Mononuclear cell (primary cell): ENCODE measurements around the gene RFX3. TPM values are rescaled to one million over a fixed set of nuclear protein-coding genes. Genes with fewer than 3 reads are reported as not detected.

Source experiments
- H3K27me3 ChIP-seq: 2 replicates; pipeline ENCODE4 v1.6.0; 2011; ENCODE audit warnings: low read length, control low read depth; ENCODE audit not compliant: insufficient read depth
- H3K4me1 ChIP-seq: 2 replicates; pipeline ENCODE4 v1.5.1; 2011; ENCODE audit warnings: mild to moderate bottlenecking, low read length, control low read depth; ENCODE audit not compliant: insufficient read depth
- H3K4me3 ChIP-seq: 2 replicates; pipeline ENCODE4 v1.5.1; 2011; ENCODE audit warnings: mild to moderate bottlenecking, low read length, moderate library complexity
- H3K9me3 ChIP-seq: 2 replicates; pipeline ENCODE4 v1.5.1; 2011; ENCODE audit warnings: low read depth, mild to moderate bottlenecking, control low read depth, low read length
- total RNA-seq: library from RNA; depleted of rRNA; stranded (reverse); fragments of >200 nt; gene quantifications from one replicate; pipeline ENCODE4 v1.2.3, GENCODE V29; 2012

The RFX3 gene
- total RNA-seq, 1 donor = 11.9 TPM

DNA sequence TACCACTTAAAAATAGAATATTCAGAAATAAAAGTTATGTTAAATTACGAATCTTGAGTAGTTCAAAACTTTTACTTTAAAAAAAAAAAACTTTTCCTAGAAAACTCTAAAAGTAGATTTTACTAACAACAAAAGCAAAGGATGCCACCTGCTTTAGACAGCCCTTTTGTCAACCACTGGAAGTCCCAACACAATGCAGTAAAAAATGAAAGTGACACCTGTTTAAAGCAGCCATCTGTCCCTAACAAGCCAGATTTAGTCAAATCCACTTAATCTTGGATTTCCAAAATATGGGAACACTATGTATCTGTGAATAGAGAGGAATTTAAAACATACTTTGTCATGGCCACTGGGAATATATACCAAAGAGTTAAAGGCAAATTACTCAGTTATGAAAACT, 3.8 kb downstream of the RFX3 start:
- H3K9me3 ChIP-seq = no peaks in the 10 kb centered on the region
- H3K4me1 ChIP-seq = peaks cover under 1% of the 10 kb centered on the region
- no peak overlapping the region for H3K4me3 ChIP-seq
- no peaks in the 10 kb centered on the region for H3K27me3 ChIP-seq

DNA sequence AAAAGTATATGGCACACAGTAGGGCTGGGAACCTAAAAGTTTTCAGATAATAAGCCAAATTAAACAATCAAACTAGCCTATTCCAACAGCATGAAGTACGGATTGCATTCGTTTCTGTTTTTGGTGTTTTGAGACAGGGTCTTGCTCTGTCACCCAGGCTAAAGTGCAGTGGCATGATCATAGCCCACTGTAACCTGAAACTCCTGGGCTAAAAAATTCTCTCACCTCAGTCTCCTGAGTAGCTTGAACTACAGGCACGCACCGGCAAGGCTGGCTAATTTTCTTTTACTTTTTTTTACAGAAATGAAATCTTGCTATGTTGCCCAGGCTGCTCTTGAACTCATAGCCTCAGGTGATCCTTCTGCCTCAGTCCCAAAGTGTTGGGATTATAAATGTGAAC, 5.2 kb downstream of the RFX3 start:
- Histone ChIP-seq H3K27me3 (no peaks in the 10 kb centered on the region), H3K9me3 (no peaks in the 10 kb centered on the region), H3K4me3 (no peak overlapping the region), H3K4me1 (no peaks in the 10 kb centered on the region)

DNA sequence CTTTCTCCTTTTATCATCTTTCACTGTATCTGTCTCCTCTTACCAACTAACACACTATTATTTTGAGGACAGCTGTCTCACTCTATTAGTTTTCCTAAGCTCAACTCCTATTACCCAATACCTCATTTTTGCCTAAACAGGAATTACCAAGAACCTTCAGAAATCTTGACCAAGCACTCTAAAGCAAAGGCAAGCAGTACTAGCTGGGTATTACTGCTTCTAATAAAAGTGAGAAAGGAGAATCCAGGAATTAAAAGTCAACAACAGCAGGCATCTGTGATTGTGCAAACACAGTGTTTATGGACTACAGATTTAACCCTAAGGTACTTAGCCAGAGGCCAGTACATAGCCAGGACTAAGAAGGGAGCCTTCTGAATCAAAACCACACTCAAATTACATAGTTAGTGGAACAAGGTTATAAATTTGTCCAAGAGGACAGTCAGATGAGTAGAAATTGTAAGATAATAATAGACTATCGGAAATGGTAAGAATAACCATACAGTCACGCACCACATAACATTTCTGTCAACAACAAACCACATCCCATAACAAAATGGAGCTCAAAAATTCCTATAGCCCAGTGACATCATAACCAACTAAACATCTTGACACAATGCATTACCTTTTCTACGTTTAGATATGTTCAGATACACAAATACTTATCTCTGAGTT, 8.3 kb downstream of the RFX3 start:
- Histone ChIP-seq H3K27me3 (no peaks in the 10 kb centered on the region), H3K9me3 (no peaks in the 10 kb centered on the region), H3K4me1 (peaks cover 5% of the 10 kb centered on the region), H3K4me3 (no peak overlapping the region)

DNA sequence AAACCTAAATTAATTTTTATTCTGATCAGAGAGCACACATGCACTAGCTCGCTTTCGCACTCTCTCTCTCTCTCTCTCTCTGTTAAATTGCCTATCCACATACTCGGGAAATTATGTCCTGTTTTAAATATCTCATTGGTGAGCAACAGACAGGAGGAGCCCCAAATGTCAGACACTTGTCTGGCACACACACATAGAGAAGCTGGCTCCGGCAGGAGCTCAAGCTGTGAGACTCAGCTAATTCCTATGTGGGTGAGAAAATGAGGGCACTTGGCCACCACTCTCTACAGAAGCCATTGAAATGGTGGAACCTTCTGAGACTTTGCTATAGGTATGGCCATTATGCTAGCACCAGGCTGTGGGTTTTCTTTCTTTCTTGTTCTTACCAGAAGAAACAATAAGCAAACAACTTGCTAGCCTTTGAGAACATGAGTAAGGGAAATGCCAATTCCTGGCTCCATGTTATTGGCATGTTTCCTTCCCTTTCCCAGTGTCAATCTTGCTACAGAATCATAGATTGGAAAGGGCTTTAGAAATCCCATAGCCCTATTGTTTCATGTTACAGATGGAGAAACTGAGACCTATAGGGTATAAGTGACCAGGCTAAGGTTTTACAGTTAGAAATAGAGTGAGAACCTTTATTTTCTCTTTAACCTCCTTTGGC, 9.0 kb downstream of the RFX3 start:
- Histone ChIP-seq H3K4me3 (no peak overlapping the region), H3K9me3 (no peaks in the 10 kb centered on the region), H3K4me1 (peaks cover 5% of the 10 kb centered on the region), H3K27me3 (no peaks in the 10 kb centered on the region)

DNA sequence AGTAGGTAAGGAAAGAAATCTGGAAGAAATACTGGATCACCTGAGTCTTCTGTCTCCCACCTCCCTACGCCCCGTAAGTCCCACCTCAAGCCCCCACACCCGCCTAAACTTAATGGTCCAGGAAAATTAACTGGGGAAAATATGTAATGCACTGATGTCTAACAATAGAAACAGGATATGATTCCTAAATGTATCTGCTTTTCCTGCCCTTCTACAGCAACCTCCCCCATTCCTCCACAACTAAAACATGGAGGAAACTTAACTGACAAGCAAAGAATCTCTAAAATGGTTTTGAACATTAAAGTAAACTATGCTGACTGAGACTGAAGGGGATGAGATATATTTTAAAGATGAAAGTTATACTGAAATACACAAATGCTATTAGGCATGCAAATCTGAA, 10.4 kb downstream of the RFX3 start:
- Histone ChIP-seq H3K27me3 (no peaks in the 10 kb centered on the region), H3K9me3 (no peaks in the 10 kb centered on the region), H3K4me3 (no peak overlapping the region), H3K4me1 (peaks cover 5% of the 10 kb centered on the region)

DNA sequence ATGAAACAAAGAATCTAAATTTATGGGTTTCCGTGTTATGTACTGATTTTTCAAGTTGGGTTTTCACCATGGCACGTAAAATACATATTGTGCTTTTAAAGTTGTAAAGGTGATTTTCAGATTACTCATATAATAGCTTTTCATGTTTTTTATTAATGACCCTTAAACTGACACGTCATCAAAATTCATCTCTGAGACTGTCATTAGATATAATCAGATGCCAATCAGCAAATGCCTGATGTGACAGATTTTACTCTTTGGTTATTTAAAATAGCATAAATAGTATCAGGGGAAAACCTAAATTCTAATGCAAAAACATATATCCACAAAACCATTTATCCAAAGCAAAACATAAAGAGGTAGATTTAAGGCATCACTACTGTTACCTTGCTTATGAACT, 11.0 kb downstream of the RFX3 start:
- Histone ChIP-seq H3K4me3 (no peak overlapping the region), H3K4me1 (peaks cover 5% of the 10 kb centered on the region), H3K9me3 (no peaks in the 10 kb centered on the region), H3K27me3 (no peaks in the 10 kb centered on the region)

DNA sequence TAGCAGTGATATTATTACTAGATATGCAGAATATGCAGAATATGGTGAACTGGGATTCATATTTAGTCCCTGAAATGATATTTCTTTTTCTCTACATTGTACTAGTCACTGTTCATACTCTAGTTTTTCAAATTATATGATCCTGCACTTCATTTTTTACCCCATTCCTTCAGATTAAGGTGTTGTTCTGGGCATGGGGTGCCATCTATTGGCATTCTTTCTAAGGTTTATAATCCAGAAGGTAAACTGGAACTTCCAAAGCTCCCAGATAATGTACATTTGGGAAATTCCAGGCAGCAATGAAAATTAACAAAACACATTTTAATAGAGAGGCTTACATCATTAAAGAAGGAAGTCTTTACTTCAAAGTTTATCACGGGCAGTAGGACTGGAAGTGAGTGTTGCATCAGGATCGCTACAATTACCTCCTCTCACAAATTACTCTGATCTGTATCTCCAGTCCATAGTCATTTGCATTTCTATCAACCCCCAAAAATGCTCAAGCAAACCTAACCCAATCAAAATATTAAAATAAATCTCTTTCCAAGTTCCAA, 12.5 kb downstream of the RFX3 start:
- Histone ChIP-seq H3K4me3 (no peak overlapping the region), H3K4me1 (peaks cover 12% of the 10 kb centered on the region), H3K9me3 (no peaks in the 10 kb centered on the region), H3K27me3 (no peaks in the 10 kb centered on the region)

DNA sequence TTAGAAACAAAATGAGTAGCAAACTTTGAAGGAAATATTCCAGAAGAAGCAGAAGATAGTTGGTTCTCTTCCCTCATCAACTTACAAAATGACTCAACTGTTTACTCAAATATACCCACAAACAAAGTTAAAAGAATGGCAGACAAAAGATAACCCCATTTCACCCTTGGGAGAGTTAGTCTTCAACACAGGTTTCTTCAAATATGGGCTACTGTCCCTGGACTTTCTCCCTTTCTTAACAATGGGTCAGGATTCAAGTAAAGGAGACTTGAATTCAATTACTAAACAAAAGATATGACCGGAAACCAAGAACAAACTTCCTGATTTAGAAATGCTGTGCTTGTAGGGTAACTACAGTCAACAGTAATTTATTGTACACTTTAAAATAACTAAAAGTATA, 14.2 kb downstream of the RFX3 start:
- Histone ChIP-seq H3K4me3 (no peak overlapping the region), H3K4me1 (peaks cover 12% of the 10 kb centered on the region), H3K9me3 (no peaks in the 10 kb centered on the region), H3K27me3 (no peaks in the 10 kb centered on the region)

DNA sequence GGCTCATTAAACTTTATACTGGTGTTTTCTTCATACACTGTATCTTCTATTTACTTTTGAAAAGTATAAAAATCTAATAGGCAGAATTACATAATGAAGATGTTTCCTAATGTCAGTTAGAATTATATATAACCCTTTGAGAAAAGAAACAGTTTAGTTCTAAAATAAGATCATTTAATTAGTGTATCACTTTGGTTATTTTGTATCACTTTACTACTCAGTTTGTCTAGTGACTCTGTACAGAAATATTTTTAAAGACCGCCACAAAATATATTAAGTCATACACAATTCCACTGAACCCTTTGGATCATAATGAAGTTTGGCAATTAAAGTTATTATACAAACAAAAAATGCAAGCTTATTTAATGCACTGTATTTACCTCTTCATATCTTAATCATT, 15.0 kb downstream of the RFX3 start:
- Histone ChIP-seq H3K4me1 (peaks cover 12% of the 10 kb centered on the region), H3K27me3 (no peaks in the 10 kb centered on the region), H3K4me3 (no peak overlapping the region), H3K9me3 (no peaks in the 10 kb centered on the region)

DNA sequence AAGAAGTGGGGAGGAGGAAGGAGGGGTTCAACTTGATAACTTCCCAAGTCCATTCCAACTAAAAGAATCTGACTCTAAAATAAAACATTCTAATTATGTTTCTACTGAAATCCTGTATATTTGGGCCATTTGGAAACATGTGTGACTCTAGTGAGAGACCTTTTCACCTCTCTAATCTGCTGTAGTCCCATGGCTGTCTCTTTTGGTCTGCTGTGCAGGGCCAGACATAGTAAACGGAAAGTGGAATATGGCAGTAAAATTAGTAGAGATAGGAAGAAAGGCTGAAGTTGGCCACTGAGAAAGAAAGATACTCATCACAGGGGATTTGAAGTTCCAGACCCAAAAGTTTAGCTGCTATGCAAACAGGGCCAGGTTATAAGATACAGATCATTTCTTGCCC, 15.9 kb downstream of the RFX3 start:
- Histone ChIP-seq H3K9me3 (no peaks in the 10 kb centered on the region), H3K4me1 (peaks cover 12% of the 10 kb centered on the region), H3K4me3 (no peak overlapping the region), H3K27me3 (no peaks in the 10 kb centered on the region)

DNA sequence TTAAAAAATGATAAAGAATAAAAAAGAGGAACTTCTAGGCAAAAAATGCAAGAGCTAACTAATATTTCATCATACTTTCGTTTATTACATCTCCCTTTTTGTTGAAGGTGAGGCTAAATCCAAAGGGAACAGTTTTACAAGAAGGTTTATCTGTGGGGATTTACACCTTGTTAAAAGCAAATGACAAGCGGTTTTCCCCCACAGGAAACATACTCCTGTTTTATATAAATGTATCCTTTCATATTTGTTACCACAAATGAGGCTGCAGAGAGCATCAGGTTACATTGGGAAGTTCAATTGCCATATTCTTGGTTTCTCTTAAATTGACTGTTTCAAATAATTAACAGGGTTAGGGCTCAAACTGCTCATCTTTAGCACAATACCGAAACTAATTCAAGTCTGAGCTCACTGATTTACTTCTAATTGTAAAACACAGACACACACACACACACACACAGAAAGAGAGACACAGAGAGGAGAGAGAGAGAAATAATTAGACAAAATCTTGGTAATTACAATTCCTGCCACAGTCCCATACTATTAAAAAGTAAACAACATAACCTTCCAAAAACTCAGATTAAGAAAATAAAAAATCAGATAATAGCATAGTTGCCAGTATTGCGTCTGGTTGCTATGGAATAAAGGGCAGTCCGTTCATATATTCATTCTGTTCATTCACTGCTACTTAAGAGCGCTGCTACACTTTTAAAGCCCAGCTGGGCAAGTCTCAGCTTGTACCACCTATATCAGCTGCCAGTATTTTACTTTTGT, 17.1 kb downstream of the RFX3 start:
- Histone ChIP-seq H3K9me3 (no peaks in the 10 kb centered on the region), H3K4me3 (no peak overlapping the region), H3K4me1 (peaks cover 12% of the 10 kb centered on the region), H3K27me3 (no peaks in the 10 kb centered on the region)

DNA sequence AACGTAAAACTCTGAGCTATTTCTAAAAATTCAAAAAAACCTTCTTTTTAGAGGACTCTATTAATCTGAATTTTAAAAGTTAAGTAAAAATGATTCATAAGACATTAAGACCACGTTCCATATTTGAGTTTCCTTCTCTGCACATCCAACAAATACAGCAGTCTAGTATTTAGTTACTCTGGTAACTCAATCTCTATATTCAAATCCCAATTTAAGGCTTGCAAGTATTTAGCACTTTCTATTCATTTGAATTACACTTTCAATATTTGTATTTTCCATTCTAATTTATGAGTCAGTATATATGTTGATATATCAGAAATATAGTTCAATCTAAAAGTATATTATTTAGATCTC, 17.7 kb downstream of the RFX3 start:
- H3K4me1 ChIP-seq = peaks cover 7% of the 10 kb centered on the region
- H3K9me3 ChIP-seq = no peaks in the 10 kb centered on the region
- H3K4me3 ChIP-seq = no peak overlapping the region
- H3K27me3 ChIP-seq = no peaks in the 10 kb centered on the region

DNA sequence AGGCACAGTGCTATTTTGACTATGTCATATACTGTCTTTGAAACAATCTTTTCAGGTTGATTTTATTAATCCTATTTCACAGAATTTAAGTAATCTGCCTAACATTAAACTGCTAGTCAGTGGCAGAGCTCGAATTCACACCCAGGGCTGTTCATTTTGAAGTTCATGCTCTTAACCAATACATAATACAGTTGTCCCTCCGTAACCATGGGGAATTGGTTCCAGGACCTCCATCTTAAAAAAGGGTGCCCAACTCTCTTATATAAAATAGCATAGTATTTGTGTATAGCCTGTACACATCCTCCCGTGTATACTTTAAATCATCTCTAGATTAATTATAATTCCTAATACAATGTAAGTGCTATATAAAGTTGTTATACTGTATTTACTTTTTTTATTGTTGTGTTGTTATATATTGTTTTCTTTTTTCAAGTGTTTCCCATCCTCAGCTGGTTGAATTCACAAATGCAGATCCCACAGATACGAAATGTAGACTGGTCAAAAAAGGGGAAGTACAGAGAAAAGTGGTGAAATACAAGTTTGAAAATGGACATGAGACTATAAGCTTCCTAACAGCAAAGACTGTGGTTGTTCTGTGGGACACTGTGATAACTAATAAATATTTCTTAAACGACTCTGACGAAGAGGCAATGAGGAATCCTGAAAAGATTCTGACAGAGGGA, 18.3 kb downstream of the RFX3 start:
- Histone ChIP-seq H3K9me3 (no peaks in the 10 kb centered on the region), H3K27me3 (no peaks in the 10 kb centered on the region), H3K4me1 (peaks cover 7% of the 10 kb centered on the region), H3K4me3 (no peak overlapping the region)

DNA sequence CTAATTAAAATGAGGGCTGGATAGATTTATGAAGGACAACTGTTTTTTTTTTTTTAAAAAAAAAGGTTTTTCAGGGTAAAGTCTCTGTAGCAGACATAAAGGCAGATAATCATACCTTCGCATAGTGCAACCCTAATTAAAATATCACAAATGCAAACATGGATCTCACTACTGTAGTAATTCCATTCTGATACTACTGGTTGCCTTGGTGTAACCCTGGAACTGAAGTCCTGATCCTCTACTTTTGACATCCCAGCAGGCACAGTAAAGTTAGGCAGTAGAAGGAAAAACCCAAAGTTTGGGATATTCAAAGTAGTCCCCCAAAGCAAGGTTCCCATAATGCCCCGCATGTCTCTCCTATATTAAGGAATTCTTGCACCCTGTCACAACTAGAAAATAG, 19.6 kb downstream of the RFX3 start:
- H3K4me3 ChIP-seq = no peak overlapping the region
- H3K27me3 ChIP-seq = no peaks in the 10 kb centered on the region
- H3K9me3 ChIP-seq = no peaks in the 10 kb centered on the region
- H3K4me1 ChIP-seq = peaks cover 7% of the 10 kb centered on the region
